ENCODE measurements around the gene FUT3. TPM values are rescaled to one million over a fixed set of nuclear protein-coding genes. Genes with fewer than 3 reads are reported as not detected.
"Not testable (repeated sequence)": the region's sequence is repeated elsewhere in the genome, so short reads cannot be mapped to it uniquely, and the experiment has no call there.

Gene FUT3
- total RNA-seq, 2 donors from 2014 or later, result not detected

- no peak for TF ChIP-seq CTCF (IDR thresholded peaks at IDR 0.05)
- no peak overlapping the region for H3K27ac ChIP-seq
Measured at GRCh38 chr19:5850743-5851293, 431 bp downstream of the FUT3 start.

GRCh38 chr19:5850189-5850588 is 1.1 kb downstream of the FUT3 start:
- TF ChIP-seq CTCF (IDR thresholded peaks at IDR 0.05), result no peak
- H3K27me3 ChIP-seq, result no peaks in the 10 kb centered on the region
- H3K9me3 ChIP-seq, result no peaks in the 10 kb centered on the region
- H3K27ac ChIP-seq, result no peak overlapping the region
- H3K4me3 ChIP-seq, result no peak overlapping the region
- H3K36me3 ChIP-seq, result no peaks in the 10 kb centered on the region
- no peaks in the 10 kb centered on the region for H3K4me1 ChIP-seq
- no peak for DNase-seq (ENCODE audit: low spot score)

More at GRCh38 chr19:5850743-5851293, 431 bp downstream of the FUT3 start:
- no peaks in the 10 kb centered on the region for H3K27me3 ChIP-seq
- H3K9me3 ChIP-seq, result no peaks in the 10 kb centered on the region
- no peak overlapping the region for H3K4me3 ChIP-seq
- no peak for DNase-seq (ENCODE audit: low spot score)
- H3K4me1 ChIP-seq, result no peaks in the 10 kb centered on the region
- no peaks in the 10 kb centered on the region for H3K36me3 ChIP-seq

- H3K27ac ChIP-seq; H3K9me3 ChIP-seq; H3K4me1 ChIP-seq; H3K4me3 ChIP-seq; H3K27me3 ChIP-seq; DNase-seq (ENCODE audit: low spot score); H3K36me3 ChIP-seq: not testable (repeated sequence)
Measured at GRCh38 chr19:5848621-5849020, 2.6 kb downstream of the FUT3 start.

GRCh38 chr19:5847846-5848245 is 3.4 kb downstream of the FUT3 start:
- not testable (repeated sequence) for H3K27ac ChIP-seq; H3K27me3 ChIP-seq; H3K36me3 ChIP-seq; H3K9me3 ChIP-seq; H3K4me3 ChIP-seq; H3K4me1 ChIP-seq; DNase-seq (ENCODE audit: low spot score)

- DNase-seq (ENCODE audit: low spot score), result no peak
- no peaks in the 10 kb centered on the region for H3K27me3 ChIP-seq
- TF ChIP-seq CTCF (IDR thresholded peaks at IDR 0.05), result no peak
- no peak overlapping the region for H3K4me3 ChIP-seq
- no peaks in the 10 kb centered on the region for H3K9me3 ChIP-seq
- H3K36me3 ChIP-seq, result no peaks in the 10 kb centered on the region
- no peak overlapping the region for H3K27ac ChIP-seq
- no peaks in the 10 kb centered on the region for H3K4me1 ChIP-seq
Measured at GRCh38 chr19:5844456-5845433, 6.5 kb downstream of the FUT3 start.

GRCh38 chr19:5843295-5843927 is 7.8 kb downstream of the FUT3 start:
- Histone ChIP-seq H3K36me3 (no peaks in the 10 kb centered on the region), H3K9me3 (no peaks in the 10 kb centered on the region), H3K27ac (no peak overlapping the region), H3K27me3 (no peaks in the 10 kb centered on the region), H3K4me3 (no peak overlapping the region), H3K4me1 (no peaks in the 10 kb centered on the region)
- no peak for TF ChIP-seq CTCF (IDR thresholded peaks at IDR 0.05)
- DNase-seq (ENCODE audit: low spot score), result no peak

GRCh38 chr19:5841735-5842111 is 9.5 kb downstream of the FUT3 start:
- not testable (repeated sequence) for DNase-seq (ENCODE audit: low spot score); H3K27me3 ChIP-seq; H3K9me3 ChIP-seq; H3K36me3 ChIP-seq; H3K4me3 ChIP-seq; H3K27ac ChIP-seq; H3K4me1 ChIP-seq
